ENCODE data around the gene CACNA1C. TPM values are rescaled to one million over a fixed set of nuclear protein-coding genes. Genes with fewer than 3 reads are reported as not detected.

The CACNA1C gene
- total RNA-seq, 4 donors from 2014 or later, result 9.7 to 42.1 (median 18.1) TPM

DNA sequence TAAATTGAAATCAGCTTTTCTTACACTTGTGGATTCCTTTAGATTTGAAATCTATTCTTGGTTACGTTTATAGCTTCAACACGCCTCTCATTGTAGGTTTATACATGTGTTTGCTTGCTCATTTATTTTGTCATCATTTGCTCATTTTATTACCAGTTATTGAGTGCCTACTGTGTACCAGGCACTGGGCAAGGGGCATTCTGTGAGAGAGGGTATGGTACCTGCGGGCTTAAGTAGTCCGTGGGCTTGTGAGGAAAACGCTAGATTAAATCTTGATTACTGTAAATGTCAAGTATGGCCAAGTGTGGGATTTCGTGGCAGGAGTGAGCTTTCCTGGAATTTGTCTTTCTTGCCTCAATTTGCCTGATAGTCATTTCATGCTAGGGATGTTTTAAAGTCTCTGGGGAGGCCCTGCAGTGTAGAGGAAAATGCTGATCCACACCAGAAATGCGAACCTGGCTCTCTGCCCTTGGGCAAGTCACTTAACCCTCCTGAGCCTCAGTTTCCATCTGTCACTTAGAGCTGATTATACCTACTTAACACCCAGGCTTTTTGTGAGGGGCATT, 92.7 kb downstream of the CACNA1C start:
- Histone ChIP-seq H3K9me3 (no peaks in the 10 kb centered on the region), H3K27ac (no peak overlapping the region), H3K27me3 (no peaks in the 10 kb centered on the region), H3K4me3 (no peak overlapping the region), H3K36me3 (no peaks in the 10 kb centered on the region), H3K4me1 (peaks cover 0 to 11% (median 0%) of the 10 kb centered on the region in 4 donors)
- DNase-seq, result no peak
- TF ChIP-seq, protein P1, sequence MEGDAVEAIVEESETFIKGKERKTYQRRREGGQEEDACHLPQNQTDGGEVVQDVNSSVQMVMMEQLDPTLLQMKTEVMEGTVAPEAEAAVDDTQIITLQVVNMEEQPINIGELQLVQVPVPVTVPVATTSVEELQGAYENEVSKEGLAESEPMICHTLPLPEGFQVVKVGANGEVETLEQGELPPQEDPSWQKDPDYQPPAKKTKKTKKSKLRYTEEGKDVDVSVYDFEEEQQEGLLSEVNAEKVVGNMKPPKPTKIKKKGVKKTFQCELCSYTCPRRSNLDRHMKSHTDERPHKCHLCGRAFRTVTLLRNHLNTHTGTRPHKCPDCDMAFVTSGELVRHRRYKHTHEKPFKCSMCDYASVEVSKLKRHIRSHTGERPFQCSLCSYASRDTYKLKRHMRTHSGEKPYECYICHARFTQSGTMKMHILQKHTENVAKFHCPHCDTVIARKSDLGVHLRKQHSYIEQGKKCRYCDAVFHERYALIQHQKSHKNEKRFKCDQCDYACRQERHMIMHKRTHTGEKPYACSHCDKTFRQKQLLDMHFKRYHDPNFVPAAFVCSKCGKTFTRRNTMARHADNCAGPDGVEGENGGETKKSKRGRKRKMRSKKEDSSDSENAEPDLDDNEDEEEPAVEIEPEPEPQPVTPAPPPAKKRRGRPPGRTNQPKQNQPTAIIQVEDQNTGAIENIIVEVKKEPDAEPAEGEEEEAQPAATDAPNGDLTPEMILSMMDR (IDR thresholded peaks at IDR 0.05), result no peak
- no peak for TF ChIP-seq POLR2A (IDR thresholded peaks at IDR 0.05)

DNA sequence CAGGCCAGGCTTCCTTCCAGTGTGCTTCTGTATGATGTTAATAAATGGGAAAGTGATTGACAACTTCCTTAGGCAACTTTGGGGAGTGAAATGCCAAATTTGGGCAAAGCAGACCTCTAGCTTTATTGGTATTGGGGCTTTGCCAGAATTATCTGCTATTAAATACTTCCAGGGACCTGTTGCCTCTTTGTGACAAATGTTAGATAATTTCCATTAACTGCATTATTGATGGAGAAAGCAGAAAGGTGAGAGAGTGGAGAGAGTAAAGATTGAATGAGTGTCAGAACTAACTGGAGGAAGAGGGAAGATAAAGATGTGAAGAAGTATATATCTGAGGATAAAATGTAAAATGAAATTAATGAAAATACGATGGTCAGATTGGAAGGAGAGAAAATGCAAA, 94.5 kb downstream of the CACNA1C start:
- H3K4me1 ChIP-seq, result peaks cover 0 to 11% (median 0%) of the 10 kb centered on the region in 4 donors
- no peak for TF ChIP-seq POLR2A (IDR thresholded peaks at IDR 0.05)
- TF ChIP-seq, protein P1 (IDR thresholded peaks at IDR 0.05), result no peak
- no peaks in the 10 kb centered on the region for H3K9me3 ChIP-seq
- no peak for DNase-seq
- no peaks in the 10 kb centered on the region for H3K36me3 ChIP-seq
- H3K27me3 ChIP-seq, result no peaks in the 10 kb centered on the region
- no peak overlapping the region for H3K4me3 ChIP-seq
- no peak overlapping the region for H3K27ac ChIP-seq

DNA sequence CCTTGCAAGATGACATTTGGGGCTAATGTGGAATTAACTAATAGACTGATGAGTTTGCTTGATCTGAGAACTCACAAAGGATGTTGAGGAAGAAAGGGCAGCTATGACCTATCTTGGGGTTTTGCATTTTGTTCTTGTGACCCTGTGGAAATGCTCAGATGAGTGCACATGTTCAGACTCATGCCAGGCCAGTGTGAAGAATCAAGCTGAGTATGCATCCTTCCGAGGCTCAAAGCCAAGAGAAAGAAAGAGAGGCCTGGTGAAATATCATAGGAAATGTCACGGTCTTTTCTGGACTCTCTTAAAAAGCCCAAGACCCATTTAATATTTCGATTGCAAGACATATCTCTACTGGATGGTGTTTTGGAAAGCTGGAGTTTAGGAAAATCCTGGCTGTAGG, 96.3 kb downstream of the CACNA1C start:
- H3K4me3 ChIP-seq, result no peak overlapping the region
- H3K27ac ChIP-seq, result no peak overlapping the region
- H3K9me3 ChIP-seq, result no peaks in the 10 kb centered on the region
- TF ChIP-seq, protein P1 (IDR thresholded peaks at IDR 0.05), result no peak
- TF ChIP-seq POLR2A (IDR thresholded peaks at IDR 0.05), result no peak
- H3K4me1 ChIP-seq, result peaks cover 0 to 20% (median 0%) of the 10 kb centered on the region in 4 donors
- DNase-seq, result no peak
- no peaks in the 10 kb centered on the region for H3K27me3 ChIP-seq
- H3K36me3 ChIP-seq, result no peaks in the 10 kb centered on the region

DNA sequence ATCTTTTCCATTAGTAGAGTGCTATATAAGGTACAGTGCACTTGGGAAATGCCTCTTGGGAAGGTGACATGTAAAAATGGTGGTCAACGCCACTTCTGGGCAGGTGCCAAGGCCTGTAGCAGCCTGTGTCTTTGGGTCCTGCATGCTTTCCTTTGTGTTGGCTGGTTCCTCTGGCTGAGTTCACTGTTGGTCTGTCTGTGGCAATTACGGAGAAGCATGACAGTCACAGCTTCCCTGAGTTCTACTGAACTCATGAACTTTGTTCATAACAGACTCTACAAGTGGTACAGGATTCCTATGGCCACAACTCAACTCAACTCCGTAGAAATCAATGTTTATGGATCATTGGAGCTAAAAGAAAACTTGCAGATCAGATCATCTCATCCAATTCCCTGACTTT, 98.0 kb downstream of the CACNA1C start:
- no peak for DNase-seq
- H3K27me3 ChIP-seq, result no peaks in the 10 kb centered on the region
- no peak overlapping the region for H3K4me3 ChIP-seq
- H3K27ac ChIP-seq, result no peak overlapping the region
- H3K9me3 ChIP-seq, result no peaks in the 10 kb centered on the region
- no peaks in the 10 kb centered on the region for H3K36me3 ChIP-seq
- peaks cover 0 to 15% (median 0%) of the 10 kb centered on the region in 4 donors for H3K4me1 ChIP-seq
- TF ChIP-seq, protein P1 (IDR thresholded peaks at IDR 0.05), result no peak
- TF ChIP-seq POLR2A (IDR thresholded peaks at IDR 0.05), result no peak

DNA sequence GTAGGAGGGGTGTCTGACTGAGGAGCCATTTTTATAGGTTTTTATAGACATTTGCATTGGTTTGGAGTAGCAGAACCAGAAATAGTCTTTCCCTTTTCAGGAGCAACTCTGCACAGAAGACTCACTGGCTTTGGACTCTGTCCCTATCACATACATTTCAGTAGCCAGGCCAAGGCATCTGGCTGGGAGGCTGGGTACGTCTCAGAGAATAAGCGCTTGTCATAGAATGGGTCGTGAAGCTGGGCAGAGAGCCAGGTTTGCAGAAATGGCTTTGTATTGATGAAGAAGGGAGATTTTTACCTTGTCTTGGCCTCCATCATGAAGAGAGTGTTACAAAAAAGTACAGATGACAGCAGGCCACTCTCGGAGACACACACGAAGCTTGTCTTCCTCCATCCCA, 98.6 kb downstream of the CACNA1C start:
- Histone ChIP-seq H3K36me3 (no peaks in the 10 kb centered on the region), H3K27ac (no peak overlapping the region), H3K27me3 (no peaks in the 10 kb centered on the region), H3K9me3 (no peaks in the 10 kb centered on the region), H3K4me1 (peaks cover 0 to 15% (median 0%) of the 10 kb centered on the region in 4 donors), H3K4me3 (no peak overlapping the region)
- DNase-seq, result no peak
- TF ChIP-seq, protein P1 (IDR thresholded peaks at IDR 0.05), result no peak
- no peak for TF ChIP-seq POLR2A (IDR thresholded peaks at IDR 0.05)

DNA sequence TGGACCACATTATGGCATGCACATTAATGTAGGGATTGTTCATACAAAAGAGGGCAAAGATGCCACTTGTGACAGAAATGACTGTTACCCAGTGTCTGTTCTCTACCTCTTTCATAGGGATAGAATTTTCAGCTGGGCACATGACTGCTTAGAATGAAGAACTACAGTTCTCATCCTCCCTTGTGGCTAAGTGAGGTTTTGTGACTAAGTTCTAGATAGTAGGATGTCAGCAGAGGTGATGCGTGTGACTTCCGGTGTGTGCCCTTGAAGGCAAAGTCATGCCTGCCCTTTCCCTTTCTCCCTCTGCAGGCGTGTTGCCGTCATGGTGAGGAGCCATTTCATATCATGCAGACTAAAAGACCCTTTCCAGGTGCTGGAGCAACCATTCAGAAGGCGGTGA, 99.3 kb downstream of the CACNA1C start:
- Histone ChIP-seq H3K27me3 (no peaks in the 10 kb centered on the region), H3K4me3 (no peak overlapping the region), H3K4me1 (peaks cover 0 to 15% (median 0%) of the 10 kb centered on the region in 4 donors), H3K36me3 (no peaks in the 10 kb centered on the region), H3K27ac (no peak overlapping the region), H3K9me3 (no peaks in the 10 kb centered on the region)
- no peak for DNase-seq
- TF ChIP-seq POLR2A (IDR thresholded peaks at IDR 0.05), result no peak
- TF ChIP-seq, protein P1 (IDR thresholded peaks at IDR 0.05), result no peak
